Skeletal muscle cell (primary cell): ENCODE measurements around the gene VANGL2.

ENCODE experiments used
- DNase-seq: peaks from one replicate; pipeline ENCODE4 v3.0.0-alpha.2; 2010; ENCODE audit warnings: low read depth
- H3K4me3 ChIP-seq: 2 replicates; pipeline ENCODE4 v1.5.1; 2011; ENCODE audit warnings: low read depth, mild to moderate bottlenecking, control low read depth, low read length, moderate library complexity

The VANGL2 gene

DNA sequence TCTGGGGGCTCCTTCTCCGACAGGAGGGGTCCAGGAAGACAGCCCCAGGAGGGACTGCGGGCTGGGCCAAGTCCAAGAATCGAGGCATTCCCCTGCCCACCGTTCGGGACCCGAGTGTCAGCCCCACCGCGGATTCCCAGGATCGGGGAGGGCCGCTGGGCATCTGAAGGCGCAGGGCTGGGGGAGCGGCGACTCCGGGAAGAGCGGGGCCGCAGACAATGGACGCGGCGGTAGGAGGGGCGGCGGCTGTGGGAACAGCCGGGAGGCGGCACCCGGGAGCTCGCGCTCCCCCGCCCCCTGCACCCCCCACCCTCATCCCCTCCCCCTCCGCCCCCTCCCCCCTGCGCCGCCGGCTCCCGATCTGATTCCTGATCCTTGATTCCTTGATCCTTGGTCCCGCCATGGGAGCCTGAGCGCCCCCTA, at the start of gene VANGL2:
TSS of gene VANGL2 (plus strand) at position 342 of the 423 bp plus-strand sequence. CDS start 15,274 bp downstream, outside the sequence.
- H3K4me3 ChIP-seq, result peak within 1 kb of the TSS; percentile 59
- DNase-seq, result no peak

DNA sequence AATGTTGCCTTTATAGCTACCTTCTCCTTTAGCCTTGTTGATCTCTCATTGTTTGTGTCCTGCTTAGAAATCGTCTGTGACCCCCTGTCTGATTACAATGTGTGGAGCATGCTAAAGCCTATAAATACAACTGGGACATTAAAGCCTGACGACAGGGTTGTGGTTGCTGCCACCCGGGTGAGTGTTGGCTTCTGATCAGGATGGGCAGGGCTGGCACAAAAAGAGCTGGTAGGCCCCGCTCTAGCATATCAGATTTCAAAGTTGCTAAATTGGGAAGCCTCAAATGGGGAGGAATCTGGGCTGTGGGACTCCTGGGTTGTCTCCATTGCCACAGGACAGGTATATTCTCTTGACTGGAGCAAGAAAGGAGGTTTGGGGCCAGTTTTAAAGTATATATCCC, 48.7 kb upstream of the VANGL2 start:
- no peak for DNase-seq
- no peak overlapping the region for H3K4me3 ChIP-seq

DNA sequence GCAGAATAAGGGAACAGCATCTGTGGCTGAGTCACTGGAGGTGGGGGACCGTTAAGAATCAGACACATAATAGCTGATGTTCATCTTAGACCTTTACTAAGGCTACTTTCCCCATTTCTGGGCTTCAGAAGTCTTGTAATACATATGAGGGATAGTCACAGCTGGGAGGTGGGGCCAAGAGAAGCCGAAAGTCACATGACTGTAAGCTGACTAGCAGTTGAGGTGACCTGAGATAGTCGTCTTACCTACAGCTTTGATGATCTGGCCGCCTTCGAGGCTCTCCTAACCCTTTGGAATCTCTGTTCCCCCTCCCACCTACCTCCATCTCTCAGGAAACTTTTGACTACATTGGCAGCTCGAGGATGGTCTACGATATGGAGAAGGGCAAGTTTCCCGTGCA, 47.8 kb upstream of the VANGL2 start:
- H3K4me3 ChIP-seq, result no peak overlapping the region
- no peak for DNase-seq

DNA sequence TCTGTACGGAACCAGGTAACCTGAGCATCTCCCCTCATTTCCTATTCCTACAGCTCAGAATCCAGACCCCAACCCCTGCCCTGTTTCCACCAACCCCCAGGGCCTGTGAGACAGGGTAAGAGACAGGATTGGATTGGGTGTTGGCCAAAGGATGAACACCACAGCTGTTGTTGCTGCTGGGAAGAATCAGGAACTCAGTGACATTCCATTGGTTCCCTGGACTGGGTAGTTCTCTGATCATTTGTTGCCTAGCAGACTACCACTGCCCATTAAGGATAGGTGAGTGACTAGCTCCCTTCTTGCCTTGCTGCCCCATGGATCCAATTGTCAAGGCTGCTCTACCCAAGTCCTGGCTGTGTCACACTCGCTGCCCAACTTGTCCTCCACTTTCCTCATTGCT, 47.1 kb upstream of the VANGL2 start:
- no peak overlapping the region for H3K4me3 ChIP-seq
- DNase-seq, result no peak

DNA sequence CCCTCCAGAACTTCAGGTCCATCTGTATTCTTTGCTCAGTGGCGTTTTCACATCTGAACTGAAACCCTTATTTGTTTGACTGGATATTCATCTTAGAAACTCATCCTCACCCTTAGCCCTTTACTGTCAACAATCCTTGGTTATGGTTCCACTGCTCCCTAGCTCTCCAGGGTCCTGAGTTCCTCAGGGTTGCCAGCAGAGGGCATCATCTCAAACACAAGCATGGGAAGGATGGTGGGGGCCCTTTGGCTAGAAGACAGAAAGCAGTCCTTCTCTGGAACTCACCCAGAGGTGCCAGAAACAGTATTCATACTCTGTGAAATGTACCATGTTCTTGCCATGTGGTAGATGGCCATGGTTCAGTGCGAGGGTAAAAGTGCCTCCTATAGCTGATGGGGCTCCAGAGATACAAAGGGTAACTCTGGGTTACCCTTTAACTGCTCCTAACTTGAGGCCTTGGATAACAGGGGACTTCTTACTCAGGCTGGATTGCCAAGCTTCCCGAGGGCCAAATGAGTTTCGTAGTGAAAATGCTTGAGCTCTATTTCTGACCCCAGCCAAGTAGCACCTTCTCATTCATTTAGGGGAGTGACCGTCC, 45.9 kb upstream of the VANGL2 start:
- no peak for DNase-seq
- H3K4me3 ChIP-seq, result no peak overlapping the region

DNA sequence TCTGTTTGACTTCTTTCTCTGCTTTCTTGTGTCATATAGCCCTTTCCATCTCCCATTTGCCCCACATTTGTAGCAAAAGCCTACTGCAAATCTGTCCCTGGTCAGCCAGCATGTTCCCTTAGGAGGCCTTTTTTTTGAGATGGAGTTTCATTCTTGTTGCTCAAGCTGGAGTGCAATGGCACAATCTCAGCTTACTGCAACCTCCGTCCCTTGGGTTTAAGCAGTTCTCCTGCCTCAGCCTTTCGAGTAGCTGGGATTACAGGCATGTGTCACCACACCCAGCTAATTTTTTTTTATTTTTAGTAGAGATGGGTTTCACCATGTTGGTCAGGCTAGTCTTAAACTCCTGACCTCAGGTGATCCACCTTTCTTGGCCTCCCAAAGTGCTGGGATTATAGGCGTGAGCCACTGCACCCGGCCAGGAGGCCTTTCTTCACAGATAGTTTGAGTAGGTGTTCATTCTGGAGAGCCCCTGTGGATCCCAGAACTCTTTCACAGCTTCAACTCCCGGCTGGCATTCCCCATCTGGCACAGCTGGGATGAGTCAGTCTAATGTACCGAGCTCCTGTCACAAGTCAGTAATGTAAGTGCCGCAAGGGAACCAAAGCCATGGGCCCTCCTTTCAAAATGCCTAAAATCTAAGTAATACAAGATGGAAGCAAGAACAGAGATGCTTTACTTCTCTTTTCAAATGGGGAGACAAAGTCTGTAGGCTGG, 42.9 kb upstream of the VANGL2 start:
- H3K4me3 ChIP-seq, result no peak overlapping the region
- no peak for DNase-seq

DNA sequence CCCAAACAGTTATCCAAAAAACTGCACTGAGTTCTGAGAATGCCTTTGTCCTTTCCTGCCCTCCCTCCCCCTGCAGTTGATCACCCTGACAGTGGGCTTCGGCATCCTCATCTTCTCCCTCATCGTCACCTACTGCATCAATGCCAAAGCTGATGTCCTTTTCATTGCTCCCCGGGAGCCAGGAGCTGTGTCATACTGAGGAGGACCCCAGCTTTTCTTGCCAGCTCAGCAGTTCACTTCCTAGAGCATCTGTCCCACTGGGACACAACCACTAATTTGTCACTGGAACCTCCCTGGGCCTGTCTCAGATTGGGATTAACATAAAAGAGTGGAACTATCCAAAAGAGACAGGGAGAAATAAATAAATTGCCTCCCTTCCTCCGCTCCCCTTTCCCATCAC, 42.3 kb upstream of the VANGL2 start:
- no peak for DNase-seq

DNA sequence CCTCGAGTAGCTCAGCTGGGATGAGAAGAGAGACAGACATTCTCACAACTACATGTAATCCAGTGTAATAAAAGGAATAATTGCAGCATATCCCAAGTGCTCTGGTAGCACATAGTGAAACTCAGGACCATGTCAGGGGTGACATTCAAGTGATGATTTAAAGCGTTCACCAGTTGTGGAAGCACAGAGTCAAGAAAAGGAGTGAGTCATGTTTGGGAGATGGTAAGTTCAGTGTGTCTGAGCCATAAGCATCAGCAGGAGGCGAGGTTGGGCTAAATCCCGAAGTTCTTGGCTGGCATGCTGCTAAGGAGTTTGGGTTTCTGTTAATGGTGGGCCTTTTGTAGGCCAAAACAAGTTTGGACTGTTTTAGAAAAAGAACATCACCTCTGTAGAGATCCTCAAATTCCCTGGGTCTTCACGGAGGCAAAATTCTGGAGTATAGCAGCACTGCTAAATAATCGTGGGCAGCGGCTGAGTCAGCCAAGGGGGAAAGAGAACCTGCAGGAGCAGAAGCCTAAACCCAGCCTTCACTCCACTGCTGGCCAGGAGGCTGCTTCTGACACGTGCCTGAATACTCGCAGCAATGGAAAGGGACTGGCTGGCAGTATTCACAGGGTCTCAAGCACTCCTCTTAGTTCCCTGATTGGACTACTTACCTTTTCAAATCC, 40.7 kb upstream of the VANGL2 start:
- DNase-seq, result no peak
- H3K4me3 ChIP-seq, result no peak overlapping the region

More for the DNA sequence above, 42.3 kb upstream of the VANGL2 start:
- H3K4me3 ChIP-seq, result no peak overlapping the region

DNA sequence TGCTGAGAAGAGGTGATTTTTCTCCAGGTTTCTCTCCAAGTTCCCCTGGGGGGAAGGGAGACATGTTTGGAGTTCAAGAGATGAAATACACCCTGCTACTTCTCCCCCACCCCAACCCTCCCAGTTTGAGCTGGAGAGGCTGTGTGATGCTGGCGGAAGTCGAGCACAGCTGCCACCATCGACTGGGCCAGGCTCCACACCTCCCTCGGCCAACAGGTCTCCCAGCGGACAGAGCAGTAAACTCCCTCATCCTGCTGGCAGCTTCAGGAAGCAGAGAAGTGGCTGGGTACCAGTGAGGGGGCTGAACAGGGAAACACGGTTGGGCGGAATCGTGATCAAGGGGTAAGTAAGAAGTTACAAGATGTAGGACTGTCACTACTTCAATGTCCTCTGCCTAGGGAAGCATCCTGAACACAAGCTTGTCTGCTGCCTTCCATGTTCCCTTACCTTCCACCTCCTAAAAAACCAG, 40.1 kb upstream of the VANGL2 start:
- no peak for DNase-seq
- no peak overlapping the region for H3K4me3 ChIP-seq

DNA sequence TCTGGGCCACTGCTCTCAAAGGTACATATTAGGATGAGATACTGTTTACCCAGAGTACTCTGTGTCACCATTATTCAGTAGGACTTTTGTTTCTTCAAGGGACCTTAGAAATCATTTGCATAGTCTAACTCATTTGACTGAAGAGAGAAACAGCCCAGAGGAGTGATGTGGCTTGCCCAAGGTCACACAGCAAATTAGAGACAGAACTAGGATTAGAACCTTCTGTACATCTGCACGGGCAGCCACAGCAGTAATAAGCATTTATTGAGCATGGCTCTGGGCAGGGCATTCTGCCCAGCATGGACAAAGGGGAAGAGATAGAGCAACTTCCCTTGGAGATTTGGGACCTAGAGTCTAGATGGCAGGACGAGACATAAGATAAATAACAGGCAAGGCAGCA, 39.2 kb upstream of the VANGL2 start:
- DNase-seq, result no peak
- no peak overlapping the region for H3K4me3 ChIP-seq

DNA sequence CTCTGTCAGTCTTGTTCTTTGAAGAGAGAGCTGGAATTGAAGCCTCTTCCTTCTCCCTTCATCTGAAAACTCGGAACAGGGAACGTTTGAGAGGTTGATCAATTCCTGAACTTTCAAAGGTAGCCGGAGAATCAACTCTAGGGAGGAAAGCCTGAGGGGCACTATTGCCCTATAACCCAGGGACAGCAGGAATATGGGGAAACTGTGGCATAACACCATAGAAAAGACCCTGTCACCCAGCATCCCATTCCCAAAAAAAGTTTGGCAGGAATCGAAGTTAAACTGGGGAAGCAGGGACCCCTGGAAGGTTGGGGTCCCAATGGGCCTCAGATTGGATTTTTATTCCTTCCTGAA, 38.6 kb upstream of the VANGL2 start:
- no peak overlapping the region for H3K4me3 ChIP-seq
- no peak for DNase-seq

DNA sequence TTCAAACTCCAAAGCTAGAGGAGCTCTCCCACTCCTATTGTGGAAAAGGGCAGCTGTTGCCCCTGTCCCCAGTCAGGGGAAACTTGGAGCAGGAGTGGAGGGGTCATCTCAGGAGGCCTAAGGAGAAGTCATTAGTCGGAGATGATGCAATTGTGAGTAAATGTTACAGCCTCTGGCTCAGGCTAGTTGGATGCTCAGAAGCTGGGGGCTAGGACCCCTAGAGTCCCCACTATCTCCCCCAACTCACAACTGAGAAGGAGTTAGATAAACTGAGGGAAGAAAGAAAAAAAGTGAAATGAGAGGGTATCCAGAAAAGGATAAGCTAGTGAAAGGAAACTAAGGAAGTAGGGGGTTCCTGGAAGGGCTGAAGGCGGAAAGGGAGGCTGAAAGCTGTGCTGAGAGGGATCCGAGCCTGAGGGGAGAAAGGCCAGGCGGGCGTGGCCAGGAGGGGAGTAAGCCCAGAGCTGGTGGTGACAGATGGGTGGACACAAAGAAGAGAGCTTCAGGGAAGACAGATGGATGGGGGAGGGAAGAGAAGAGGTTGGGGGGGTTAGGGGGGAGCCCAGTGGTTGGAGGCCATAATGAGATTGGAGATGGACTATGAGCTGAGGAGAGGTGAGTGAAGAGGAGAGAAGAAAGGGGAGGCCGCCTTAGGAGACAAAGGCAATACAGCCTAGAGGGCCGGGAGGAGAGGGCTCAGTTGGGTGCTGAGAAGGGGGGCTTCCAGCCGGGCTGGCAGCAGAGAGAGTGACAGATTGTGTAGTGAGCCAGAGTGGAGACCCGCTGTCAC, 38.0 kb upstream of the VANGL2 start:
- H3K4me3 ChIP-seq, result no peak overlapping the region
- no peak for DNase-seq

DNA sequence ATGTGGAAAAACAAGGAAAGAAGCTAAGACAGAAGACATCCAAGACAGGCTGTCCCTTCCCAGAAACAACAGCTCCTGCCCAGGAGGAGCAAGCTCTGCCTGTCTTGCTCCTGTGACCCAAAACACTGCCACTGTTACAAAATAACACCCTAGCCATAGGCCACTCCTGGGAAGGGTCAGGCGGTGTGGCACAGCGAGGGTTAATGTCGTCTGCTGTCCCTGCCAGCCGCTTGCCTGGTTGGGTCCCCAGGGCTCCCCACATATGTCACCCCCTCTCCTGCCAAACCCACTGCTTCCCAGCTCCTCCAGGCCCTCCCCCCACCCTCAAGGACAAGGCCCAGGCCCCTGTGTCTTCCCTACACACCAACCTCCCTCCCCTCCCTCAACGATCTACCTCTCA, 37.4 kb upstream of the VANGL2 start:
- DNase-seq, result no peak
- no peak overlapping the region for H3K4me3 ChIP-seq

DNA sequence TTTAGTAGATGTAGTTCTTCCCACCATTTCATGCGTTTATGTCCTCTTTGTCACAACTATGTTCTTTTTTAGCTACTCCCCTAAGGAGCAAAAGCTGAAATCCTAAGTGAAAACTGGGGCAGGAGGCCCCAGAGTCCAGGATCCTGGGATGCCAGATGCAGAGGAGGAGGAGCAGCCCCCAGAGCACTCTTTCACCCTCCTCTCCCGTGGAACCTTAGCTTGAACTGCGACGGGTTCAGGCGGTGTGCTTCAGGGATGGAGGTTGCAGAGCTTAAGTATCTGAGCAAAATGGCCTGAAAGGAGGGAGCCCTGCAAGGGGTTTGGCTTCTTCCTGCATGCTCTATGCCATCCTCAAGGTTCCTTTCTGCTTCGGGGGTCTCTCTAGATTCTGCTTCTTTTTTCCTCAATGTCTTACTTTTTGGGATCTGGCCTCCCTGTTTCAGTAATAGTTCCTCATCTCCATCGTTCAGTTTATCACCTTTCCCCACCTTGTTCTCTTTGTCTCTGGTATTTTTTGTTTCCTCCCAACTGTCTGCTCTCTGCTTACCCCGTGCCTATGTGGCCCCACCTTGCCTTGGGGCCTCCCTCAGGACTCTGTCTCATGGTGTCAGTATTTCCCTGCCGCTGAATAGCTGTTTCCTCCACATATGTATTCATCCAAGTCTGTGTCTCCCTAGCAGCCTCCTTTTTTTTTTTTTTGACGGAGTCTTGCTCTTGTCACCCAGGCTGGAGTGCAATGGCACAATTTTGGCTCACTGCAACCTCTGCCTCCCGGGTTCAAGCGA, 36.2 kb upstream of the VANGL2 start:
- no peak overlapping the region for H3K4me3 ChIP-seq
- DNase-seq, result no peak

DNA sequence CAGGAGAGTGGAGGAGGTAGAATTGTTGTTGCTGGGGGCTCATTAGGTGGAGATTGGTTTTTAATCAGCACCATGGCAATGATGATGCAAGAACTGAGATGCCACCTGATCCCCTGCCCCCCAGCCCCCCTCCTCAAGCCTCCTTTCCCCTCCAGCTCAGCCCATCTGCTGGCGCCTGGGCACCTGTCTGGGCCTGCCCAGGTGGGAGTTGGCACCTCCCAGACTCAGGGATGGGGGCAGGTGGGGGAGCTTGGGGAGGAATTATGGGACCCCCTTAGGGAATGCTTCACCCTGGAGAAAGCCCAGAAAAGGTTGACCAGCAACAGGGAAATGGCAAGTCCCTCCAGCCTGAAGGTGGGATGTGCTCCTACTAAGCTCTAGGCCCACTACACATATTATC, 35.0 kb upstream of the VANGL2 start:
- no peak overlapping the region for H3K4me3 ChIP-seq
- no peak for DNase-seq

DNA sequence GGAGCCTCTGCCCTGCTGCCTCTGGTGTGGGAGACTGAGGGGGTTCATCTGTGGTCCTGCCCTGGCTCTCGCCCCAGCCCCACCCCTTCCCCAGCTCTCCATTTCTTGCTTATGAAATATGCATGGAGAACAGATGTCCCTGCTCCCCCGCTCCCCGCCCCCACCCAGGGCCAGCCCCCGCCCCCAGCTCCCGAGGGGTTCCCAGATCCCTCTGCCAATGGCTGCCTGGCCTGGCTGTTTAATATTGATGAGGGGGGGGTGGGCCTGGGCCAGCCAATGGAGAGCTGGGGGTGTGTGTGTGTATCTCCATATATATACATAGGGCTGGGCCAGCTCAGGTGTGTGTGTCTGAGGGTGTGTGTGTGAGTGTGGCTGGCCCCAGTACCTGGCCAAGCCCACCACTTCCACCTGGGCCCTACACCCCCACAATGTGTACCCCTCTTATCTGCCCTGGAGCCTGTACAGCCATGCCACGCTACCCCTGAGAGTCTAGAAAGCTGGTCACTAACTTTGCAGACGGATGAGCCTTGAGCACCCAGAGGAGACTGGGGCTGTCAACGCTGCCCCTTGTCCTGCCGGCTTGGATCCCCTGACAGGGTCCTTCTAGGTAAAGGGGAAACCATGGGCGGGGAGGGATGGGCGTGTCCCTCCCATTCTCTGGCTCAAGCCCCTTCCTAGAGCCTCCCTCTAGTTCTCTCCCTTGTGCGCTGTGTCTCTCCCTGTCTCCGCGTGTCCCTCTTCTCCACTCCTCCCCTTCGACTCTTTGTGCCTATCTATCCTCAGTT, 33.4 kb upstream of the VANGL2 start, which contains the start of gene NHLH1:
TSS of gene NHLH1 (plus strand) at position 341 of the 785 bp plus-strand sequence. CDS start 3,661 bp downstream, outside the sequence.
- H3K4me3 ChIP-seq, result no peak within 1 kb of the TSS
- no peak for DNase-seq

DNA sequence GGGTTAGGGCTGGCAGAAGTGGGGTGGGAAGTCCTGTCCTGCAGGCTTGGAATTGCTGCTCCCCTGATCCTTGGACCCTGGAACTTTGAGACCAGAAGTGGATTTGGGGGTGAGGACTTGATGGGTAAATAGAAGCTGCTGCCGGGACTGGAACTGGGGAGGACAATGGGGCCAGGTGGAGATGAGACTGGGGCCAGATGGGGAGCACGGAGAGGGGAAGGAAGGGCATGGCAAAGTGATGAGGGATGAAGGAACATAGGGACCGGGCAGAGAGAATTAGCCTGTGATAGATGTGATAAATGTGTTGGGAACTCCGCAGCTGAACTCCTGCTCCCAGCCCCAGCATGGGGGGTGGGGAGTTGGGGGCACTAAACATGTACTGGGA, 32.9 kb upstream of the VANGL2 start:
- H3K4me3 ChIP-seq, result no peak overlapping the region
- no peak for DNase-seq
